Measurements from ENCODE around the gene WIZ. TPM values are rescaled to one million over a fixed set of nuclear protein-coding genes. Genes with fewer than 3 reads are reported as not detected.

The WIZ gene
- total RNA-seq, 4 donors from 2014 or later = 39.1 to 44.9 (median 41.0) TPM

GRCh38 chr19:15439078-15439799 lies 10.5 kb downstream of the WIZ start:
- H3K9me3 ChIP-seq = no peaks in the 10 kb centered on the region
- peak in 1 of 2 donors; percentile 60 for DNase-seq (ENCODE audit: low spot score in 2 of 2)
- no peaks in the 10 kb centered on the region for H3K27me3 ChIP-seq
- H3K4me1 ChIP-seq = no peaks in the 10 kb centered on the region
- no peak overlapping the region for H3K4me3 ChIP-seq
- H3K36me3 ChIP-seq = no peaks in the 10 kb centered on the region
- 77% methylated on average over 16 of the region's 25 CpGs for WGBS
- no peak overlapping the region for H3K27ac ChIP-seq
- TF ChIP-seq POLR2AphosphoS5 (IDR thresholded peaks at IDR 0.05) (no peak), POLR2A (IDR thresholded peaks at IDR 0.05) (no peak), EP300 (IDR thresholded peaks at IDR 0.05) (no peak)
- TF ChIP-seq, protein P1, sequence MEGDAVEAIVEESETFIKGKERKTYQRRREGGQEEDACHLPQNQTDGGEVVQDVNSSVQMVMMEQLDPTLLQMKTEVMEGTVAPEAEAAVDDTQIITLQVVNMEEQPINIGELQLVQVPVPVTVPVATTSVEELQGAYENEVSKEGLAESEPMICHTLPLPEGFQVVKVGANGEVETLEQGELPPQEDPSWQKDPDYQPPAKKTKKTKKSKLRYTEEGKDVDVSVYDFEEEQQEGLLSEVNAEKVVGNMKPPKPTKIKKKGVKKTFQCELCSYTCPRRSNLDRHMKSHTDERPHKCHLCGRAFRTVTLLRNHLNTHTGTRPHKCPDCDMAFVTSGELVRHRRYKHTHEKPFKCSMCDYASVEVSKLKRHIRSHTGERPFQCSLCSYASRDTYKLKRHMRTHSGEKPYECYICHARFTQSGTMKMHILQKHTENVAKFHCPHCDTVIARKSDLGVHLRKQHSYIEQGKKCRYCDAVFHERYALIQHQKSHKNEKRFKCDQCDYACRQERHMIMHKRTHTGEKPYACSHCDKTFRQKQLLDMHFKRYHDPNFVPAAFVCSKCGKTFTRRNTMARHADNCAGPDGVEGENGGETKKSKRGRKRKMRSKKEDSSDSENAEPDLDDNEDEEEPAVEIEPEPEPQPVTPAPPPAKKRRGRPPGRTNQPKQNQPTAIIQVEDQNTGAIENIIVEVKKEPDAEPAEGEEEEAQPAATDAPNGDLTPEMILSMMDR (IDR thresholded peaks at IDR 0.05) = no peak

- 94% methylated on average over 22 of the region's 27 CpGs for WGBS
- Histone ChIP-seq H3K27me3 (no peaks in the 10 kb centered on the region), H3K4me1 (peaks cover 2% of the 10 kb centered on the region), H3K27ac (no peak overlapping the region), H3K4me3 (no peak overlapping the region), H3K9me3 (no peaks in the 10 kb centered on the region), H3K36me3 (no peaks in the 10 kb centered on the region)
- DNase-seq (ENCODE audit: low spot score in 2 of 2) = peak in 1 of 2 donors; percentile 52
- TF ChIP-seq POLR2AphosphoS5 (IDR thresholded peaks at IDR 0.05) = no peak
- no peak for TF ChIP-seq EP300 (IDR thresholded peaks at IDR 0.05)
- TF ChIP-seq POLR2A (IDR thresholded peaks at IDR 0.05) = no peak
- TF ChIP-seq, protein P1 (IDR thresholded peaks at IDR 0.05) = no peak
Measured at GRCh38 chr19:15438577-15438976, 11.2 kb downstream of the WIZ start.

GRCh38 chr19:15438124-15438496 lies 11.6 kb downstream of the WIZ start:
- no CpG with 5 or more reads among the region's 2 CpGs for WGBS
- no peak for DNase-seq (ENCODE audit: low spot score in 2 of 2)

DNA sequence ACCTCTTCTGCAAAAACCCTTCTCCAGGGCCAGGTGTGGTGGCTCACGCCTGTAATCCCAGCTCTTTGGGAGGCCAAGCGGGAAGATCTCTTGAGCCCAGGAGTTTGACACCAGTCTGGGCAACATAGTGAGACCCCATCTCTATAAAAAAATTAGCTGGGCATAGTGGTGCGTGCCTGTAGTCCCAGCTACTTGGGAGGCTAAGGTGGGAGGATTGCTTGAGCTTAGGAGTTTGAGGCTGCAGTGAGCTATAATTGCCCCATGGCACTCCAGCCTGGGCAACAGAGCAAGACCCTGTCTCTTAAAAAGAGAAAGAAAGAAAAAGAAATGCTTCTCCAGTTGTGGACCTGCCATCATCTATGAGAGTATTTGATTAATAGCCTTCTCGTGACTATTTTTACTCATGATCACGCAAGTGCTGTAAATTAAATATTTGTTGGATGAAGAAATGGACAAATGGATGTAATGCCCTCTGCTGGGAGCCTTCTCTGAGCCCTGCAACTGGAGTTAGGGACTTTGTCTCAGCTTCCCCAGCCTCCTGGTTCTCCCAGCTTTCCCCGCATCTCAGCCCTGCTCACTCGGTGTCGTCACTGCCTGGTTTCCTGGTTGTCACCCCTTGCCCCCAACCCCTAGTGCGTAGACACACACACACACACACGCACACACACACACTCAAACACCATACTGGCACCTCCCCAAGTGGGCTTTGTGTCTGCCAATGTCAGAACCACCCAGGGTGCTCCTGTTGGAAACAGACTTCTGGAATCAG lies 12.2 kb downstream of the WIZ start:
- no peak overlapping the region for H3K4me3 ChIP-seq
- peaks cover 7% of the 10 kb centered on the region for H3K4me1 ChIP-seq
- no peak overlapping the region for H3K27ac ChIP-seq
- 74% methylated on average over 10 of the region's 10 CpGs for WGBS
- H3K36me3 ChIP-seq = no peaks in the 10 kb centered on the region
- H3K9me3 ChIP-seq = no peaks in the 10 kb centered on the region
- H3K27me3 ChIP-seq = no peaks in the 10 kb centered on the region
- TF ChIP-seq EP300 (IDR thresholded peaks at IDR 0.05) = no peak
- DNase-seq (ENCODE audit: low spot score in 2 of 2) = peak in 1 of 2 donors; percentile 59

More at GRCh38 chr19:15438124-15438496, 11.6 kb downstream of the WIZ start:
- Histone ChIP-seq H3K36me3 (no peaks in the 10 kb centered on the region), H3K27ac (no peak overlapping the region), H3K9me3 (no peaks in the 10 kb centered on the region), H3K4me3 (no peak overlapping the region), H3K27me3 (no peaks in the 10 kb centered on the region), H3K4me1 (peaks cover 5% of the 10 kb centered on the region)
- TF ChIP-seq POLR2AphosphoS5 (IDR thresholded peaks at IDR 0.05) = no peak
- TF ChIP-seq, protein P1 (IDR thresholded peaks at IDR 0.05) = no peak
- no peak for TF ChIP-seq POLR2A (IDR thresholded peaks at IDR 0.05)
- TF ChIP-seq EP300 (IDR thresholded peaks at IDR 0.05) = no peak

GRCh38 chr19:15436826-15437110 lies 13.0 kb downstream of the WIZ start:
- H3K27ac ChIP-seq = no peak overlapping the region
- no peak overlapping the region for H3K4me3 ChIP-seq
- no peaks in the 10 kb centered on the region for H3K9me3 ChIP-seq
- no peaks in the 10 kb centered on the region for H3K36me3 ChIP-seq
- TF ChIP-seq POLR2A (IDR thresholded peaks at IDR 0.05) (no peak), POLR2AphosphoS5 (IDR thresholded peaks at IDR 0.05) (no peak), EP300 (IDR thresholded peaks at IDR 0.05) (no peak)
- TF ChIP-seq, protein P1 (IDR thresholded peaks at IDR 0.05) = no peak
- peaks cover 9% of the 10 kb centered on the region for H3K4me1 ChIP-seq
- no peaks in the 10 kb centered on the region for H3K27me3 ChIP-seq
- WGBS = 91% methylated on average over 15 of the region's 15 CpGs
- no peak for DNase-seq (ENCODE audit: low spot score in 2 of 2)

Data from suprapubic skin (tissue), 4 donors.